Measurements from ENCODE around the gene ATOSA.

ATOSA gene

DNA sequence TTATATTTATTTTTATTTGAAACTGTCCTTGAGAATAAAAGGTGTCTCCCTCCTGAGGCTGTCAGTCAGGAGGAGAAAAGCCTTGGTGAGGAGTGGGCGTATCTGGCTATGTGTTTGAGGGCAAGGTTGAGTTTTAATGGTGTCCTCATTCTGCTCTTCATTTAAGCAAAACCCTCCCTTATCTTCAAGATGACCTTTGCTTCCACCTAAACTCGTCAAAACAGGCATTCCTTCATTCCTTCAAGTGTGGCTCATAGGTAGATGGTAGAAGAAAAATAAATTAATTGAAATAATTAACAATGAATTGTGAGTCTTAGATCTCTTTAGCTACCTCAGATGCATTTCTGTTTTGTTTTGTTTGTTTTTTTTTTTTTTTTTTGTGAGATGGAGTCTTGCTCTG lies 39.4 kb upstream of the ATOSA start:
- Histone ChIP-seq H3K4me1 (ENCODE audit: insufficient read depth, poor library complexity, severe bottlenecking) (no peaks in the 10 kb centered on the region), H3K27me3 (ENCODE audit: insufficient read depth, poor library complexity, severe bottlenecking) (no peaks in the 10 kb centered on the region), H3K4me3 (ENCODE audit: severe bottlenecking) (no peak overlapping the region), H3K27ac (ENCODE audit: poor library complexity, severe bottlenecking) (no peak overlapping the region), H3K9me3 (ENCODE audit: severe bottlenecking) (no peaks in the 10 kb centered on the region), H3K36me3 (ENCODE audit: low read depth) (no peaks in the 10 kb centered on the region)
- ATAC-seq (ENCODE audit: low read depth) (no peak), DNase-seq (ENCODE audit: low spot score) (no peak)
- TF ChIP-seq, protein P1, sequence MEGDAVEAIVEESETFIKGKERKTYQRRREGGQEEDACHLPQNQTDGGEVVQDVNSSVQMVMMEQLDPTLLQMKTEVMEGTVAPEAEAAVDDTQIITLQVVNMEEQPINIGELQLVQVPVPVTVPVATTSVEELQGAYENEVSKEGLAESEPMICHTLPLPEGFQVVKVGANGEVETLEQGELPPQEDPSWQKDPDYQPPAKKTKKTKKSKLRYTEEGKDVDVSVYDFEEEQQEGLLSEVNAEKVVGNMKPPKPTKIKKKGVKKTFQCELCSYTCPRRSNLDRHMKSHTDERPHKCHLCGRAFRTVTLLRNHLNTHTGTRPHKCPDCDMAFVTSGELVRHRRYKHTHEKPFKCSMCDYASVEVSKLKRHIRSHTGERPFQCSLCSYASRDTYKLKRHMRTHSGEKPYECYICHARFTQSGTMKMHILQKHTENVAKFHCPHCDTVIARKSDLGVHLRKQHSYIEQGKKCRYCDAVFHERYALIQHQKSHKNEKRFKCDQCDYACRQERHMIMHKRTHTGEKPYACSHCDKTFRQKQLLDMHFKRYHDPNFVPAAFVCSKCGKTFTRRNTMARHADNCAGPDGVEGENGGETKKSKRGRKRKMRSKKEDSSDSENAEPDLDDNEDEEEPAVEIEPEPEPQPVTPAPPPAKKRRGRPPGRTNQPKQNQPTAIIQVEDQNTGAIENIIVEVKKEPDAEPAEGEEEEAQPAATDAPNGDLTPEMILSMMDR (IDR thresholded peaks at IDR 0.05; ENCODE audit: poor library complexity, severe bottlenecking), result no peak

DNA sequence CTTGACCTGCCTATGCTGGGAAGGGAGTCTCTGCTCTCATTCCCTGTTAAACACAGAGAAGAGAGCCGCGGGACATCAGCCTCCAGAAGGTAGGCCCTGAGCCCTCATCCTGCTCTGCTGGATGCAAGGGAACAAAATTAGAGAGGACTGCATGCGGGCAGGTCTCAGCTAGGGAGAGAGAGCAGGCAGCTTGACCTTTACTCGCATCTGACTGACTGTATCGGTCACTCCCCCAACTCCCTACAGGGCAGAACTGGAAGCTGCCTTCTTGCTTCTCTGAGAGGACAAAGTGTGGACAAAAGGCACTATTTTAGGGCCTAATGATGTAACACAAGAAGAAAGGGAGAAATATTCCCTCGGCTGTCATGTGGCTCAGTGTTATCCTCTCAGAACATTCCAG lies 38.7 kb upstream of the ATOSA start:
- TF ChIP-seq, protein P1 (IDR thresholded peaks at IDR 0.05; ENCODE audit: poor library complexity, severe bottlenecking), result no peak
- DNase-seq (ENCODE audit: low spot score), result no peak
- H3K4me1 ChIP-seq (ENCODE audit: insufficient read depth, poor library complexity, severe bottlenecking), result no peaks in the 10 kb centered on the region
- no peaks in the 10 kb centered on the region for H3K9me3 ChIP-seq (ENCODE audit: severe bottlenecking)
- no peak overlapping the region for H3K4me3 ChIP-seq (ENCODE audit: severe bottlenecking)
- no peak overlapping the region for H3K27ac ChIP-seq (ENCODE audit: poor library complexity, severe bottlenecking)
- H3K36me3 ChIP-seq (ENCODE audit: low read depth), result no peaks in the 10 kb centered on the region
- H3K27me3 ChIP-seq (ENCODE audit: insufficient read depth, poor library complexity, severe bottlenecking), result no peaks in the 10 kb centered on the region
- ATAC-seq (ENCODE audit: low read depth), result peak; percentile 21; the same call in 1 of the 3 replicates

DNA sequence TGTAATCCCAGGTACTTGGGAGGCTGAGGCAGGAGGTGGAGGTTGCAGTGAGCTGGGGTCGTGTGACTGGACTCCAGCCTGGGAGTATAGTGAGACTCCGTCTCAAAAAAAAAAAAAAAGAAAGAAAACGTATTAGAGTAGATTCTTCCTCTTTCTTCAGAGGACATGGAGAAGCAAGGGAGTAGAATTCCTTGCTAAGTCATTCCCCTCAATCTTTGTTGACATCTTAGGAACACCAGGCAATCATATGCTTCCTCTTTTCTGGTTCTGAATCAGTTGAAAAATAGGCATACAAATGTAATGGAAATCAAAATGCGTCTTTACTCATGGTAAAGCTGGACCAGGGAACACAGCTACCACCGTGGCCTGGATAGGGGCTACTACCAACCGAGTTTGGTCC lies 38.3 kb upstream of the ATOSA start:
- TF ChIP-seq, protein P1 (IDR thresholded peaks at IDR 0.05; ENCODE audit: poor library complexity, severe bottlenecking), result no peak
- no peaks in the 10 kb centered on the region for H3K36me3 ChIP-seq (ENCODE audit: low read depth)
- H3K27me3 ChIP-seq (ENCODE audit: insufficient read depth, poor library complexity, severe bottlenecking), result no peaks in the 10 kb centered on the region
- DNase-seq (ENCODE audit: low spot score) (no peak), ATAC-seq (ENCODE audit: low read depth) (no peak)
- H3K4me3 ChIP-seq (ENCODE audit: severe bottlenecking), result no peak overlapping the region
- H3K9me3 ChIP-seq (ENCODE audit: severe bottlenecking), result no peaks in the 10 kb centered on the region
- no peaks in the 10 kb centered on the region for H3K4me1 ChIP-seq (ENCODE audit: insufficient read depth, poor library complexity, severe bottlenecking)
- no peak overlapping the region for H3K27ac ChIP-seq (ENCODE audit: poor library complexity, severe bottlenecking)

DNA sequence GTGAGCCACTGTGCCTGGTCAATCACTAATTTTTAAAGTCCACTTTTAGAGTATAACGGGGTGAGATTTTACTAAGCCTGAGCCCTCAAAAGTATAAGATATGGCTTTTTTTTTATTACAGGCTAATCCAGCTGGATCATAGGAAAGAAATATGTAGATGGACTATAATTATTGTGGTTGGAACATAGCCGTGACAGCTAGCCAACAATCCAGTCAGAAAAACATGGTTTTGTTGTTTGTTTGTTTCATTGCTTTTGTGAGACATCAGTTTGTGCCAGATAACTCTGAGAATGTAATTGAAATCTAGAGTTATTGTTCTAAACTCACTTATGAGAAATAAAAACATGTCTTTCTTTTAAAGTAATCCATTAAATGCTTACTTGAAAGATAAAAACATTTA lies 37.3 kb upstream of the ATOSA start:
- ATAC-seq (ENCODE audit: low read depth), result no peak
- H3K4me3 ChIP-seq (ENCODE audit: severe bottlenecking), result no peak overlapping the region

DNA sequence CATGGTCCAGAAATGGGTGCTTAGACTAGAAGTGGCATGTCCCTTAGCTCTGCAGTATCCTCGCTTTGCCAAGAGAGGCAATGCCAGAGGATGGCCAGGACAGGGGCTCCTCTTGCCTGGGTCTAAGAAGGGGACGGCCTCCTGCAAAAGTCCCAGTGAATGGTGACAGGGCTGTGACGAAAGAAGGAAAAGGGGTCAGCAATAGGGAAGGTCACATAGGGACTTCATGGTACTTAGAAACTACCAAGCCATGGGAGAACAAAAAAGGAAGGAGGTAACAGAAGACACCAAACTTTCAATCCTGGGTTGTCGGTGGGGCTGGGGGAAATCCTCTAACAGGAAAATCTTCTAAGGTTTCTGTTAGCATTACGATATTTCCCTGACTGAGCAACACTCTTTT lies 36.2 kb upstream of the ATOSA start:
- DNase-seq (ENCODE audit: low spot score) (no peak), ATAC-seq (ENCODE audit: low read depth) (no peak)
- H3K9me3 ChIP-seq (ENCODE audit: severe bottlenecking), result no peaks in the 10 kb centered on the region
- no peak overlapping the region for H3K27ac ChIP-seq (ENCODE audit: poor library complexity, severe bottlenecking)
- no peaks in the 10 kb centered on the region for H3K4me1 ChIP-seq (ENCODE audit: insufficient read depth, poor library complexity, severe bottlenecking)
- H3K4me3 ChIP-seq (ENCODE audit: severe bottlenecking), result no peak overlapping the region
- TF ChIP-seq, protein P1 (IDR thresholded peaks at IDR 0.05; ENCODE audit: poor library complexity, severe bottlenecking), result no peak
- H3K36me3 ChIP-seq (ENCODE audit: low read depth), result no peaks in the 10 kb centered on the region
- no peaks in the 10 kb centered on the region for H3K27me3 ChIP-seq (ENCODE audit: insufficient read depth, poor library complexity, severe bottlenecking)

More for the DNA sequence above, 37.3 kb upstream of the ATOSA start:
- Histone ChIP-seq H3K27ac (ENCODE audit: poor library complexity, severe bottlenecking) (no peak overlapping the region), H3K36me3 (ENCODE audit: low read depth) (no peaks in the 10 kb centered on the region), H3K4me1 (ENCODE audit: insufficient read depth, poor library complexity, severe bottlenecking) (no peaks in the 10 kb centered on the region), H3K9me3 (ENCODE audit: severe bottlenecking) (no peaks in the 10 kb centered on the region), H3K27me3 (ENCODE audit: insufficient read depth, poor library complexity, severe bottlenecking) (no peaks in the 10 kb centered on the region)
- TF ChIP-seq, protein P1 (IDR thresholded peaks at IDR 0.05; ENCODE audit: poor library complexity, severe bottlenecking), result no peak
- no peak for DNase-seq (ENCODE audit: low spot score)

All from RWPE2 (cell line).